Trophoblast cell (in vitro differentiated cells and primary cell): ENCODE measurements around the gene ZFP69B. TPM values are rescaled to one million over a fixed set of nuclear protein-coding genes. Genes with fewer than 3 reads are reported as not detected.
A peak's percentile ranks its signal among the peaks of the same experiment; 100 is the strongest.

Experiments used
- DNase-seq, 2 donors: peaks; one replicate each; pipeline ENCODE4 v3.0.0-alpha.2; 2016
- H2AFZ ChIP-seq: 2 replicates; pipeline ENCODE4 v1.6.1; 2013; ENCODE audit warnings: low read length, moderate library complexity, mild to moderate bottlenecking; ENCODE audit not compliant: insufficient read depth, poor library complexity
- H2AK5ac ChIP-seq: 2 replicates; pipeline ENCODE4 v1.6.1; 2013; ENCODE audit warnings: mild to moderate bottlenecking, low read length
- H2BK120ac ChIP-seq: 2 replicates; pipeline ENCODE4 v1.6.1; 2013; ENCODE audit warnings: low read length, mild to moderate bottlenecking, moderate library complexity; ENCODE audit not compliant: insufficient read depth, poor library complexity
- H2BK12ac ChIP-seq: 2 replicates; pipeline ENCODE4 v1.6.1; 2013; ENCODE audit warnings: mild to moderate bottlenecking, low read length, moderate library complexity
- H2BK5ac ChIP-seq: 2 replicates; pipeline ENCODE4 v1.6.1; 2013; ENCODE audit warnings: low read length, low read depth, moderate library complexity, mild to moderate bottlenecking; ENCODE audit not compliant: poor library complexity
- H3K14ac ChIP-seq: 2 replicates; pipeline ENCODE4 v1.6.1; 2013; ENCODE audit warnings: mild to moderate bottlenecking, low read length
- H3K18ac ChIP-seq: 2 replicates; pipeline ENCODE4 v1.6.1; 2013; ENCODE audit warnings: mild to moderate bottlenecking, low read length
- H3K23ac ChIP-seq: 2 replicates; pipeline ENCODE4 v1.6.1; 2013; ENCODE audit warnings: low read length
- H3K27ac ChIP-seq: 2 replicates; pipeline ENCODE4 v1.5.1; 2013; ENCODE audit warnings: low read depth, mild to moderate bottlenecking, inconsistent platforms, low read length, moderate library complexity
- H3K27me3 ChIP-seq: 2 replicates; pipeline ENCODE4 v1.6.1; 2013; ENCODE audit warnings: inconsistent platforms, mild to moderate bottlenecking, low read length, moderate library complexity; ENCODE audit not compliant: insufficient read depth
- H3K36me3 ChIP-seq, 2 experiments: 1 replicate in 1 of 2; 2 replicates in 1 of 2; pipeline ENCODE4 v1.6.1; 2013; ENCODE audit warnings: low read length in 2 of 2, mild to moderate bottlenecking in 2 of 2, moderate library complexity in 1 of 2; ENCODE audit not compliant: insufficient read depth in 2 of 2, control insufficient read depth in 1 of 2
- H3K4ac ChIP-seq: 2 replicates; pipeline ENCODE4 v1.6.1; 2013; ENCODE audit warnings: low read depth, mild to moderate bottlenecking, low read length, moderate library complexity
- H3K4me1 ChIP-seq, 2 experiments: 1 replicate in 1 of 2; 2 replicates in 1 of 2; pipeline ENCODE4 v1.6.1; 2013; ENCODE audit warnings: low read length in 2 of 2, mild to moderate bottlenecking in 2 of 2, moderate library complexity in 1 of 2; ENCODE audit not compliant: insufficient read depth in 2 of 2, control insufficient read depth in 1 of 2
- H3K4me2 ChIP-seq: 2 replicates; pipeline ENCODE4 v1.6.1; 2013; ENCODE audit warnings: inconsistent platforms, mild to moderate bottlenecking, low read length, moderate library complexity
- H3K4me3 ChIP-seq: 2 replicates; pipeline ENCODE4 v1.5.1; 2013; ENCODE audit warnings: mild to moderate bottlenecking, low read depth, low read length, inconsistent platforms
- H3K79me1 ChIP-seq: one replicate; pipeline ENCODE4 v1.6.1; 2013; ENCODE audit warnings: low read length
- H3K79me2 ChIP-seq: 2 replicates; pipeline ENCODE4 v1.6.1; 2013; ENCODE audit warnings: low read length, mild to moderate bottlenecking; ENCODE audit not compliant: control insufficient read depth, insufficient read depth, poor library complexity
- H3K9ac ChIP-seq: 2 replicates; pipeline ENCODE4 v1.6.1; 2013; ENCODE audit warnings: mild to moderate bottlenecking, low read length
- H3K9me3 ChIP-seq: 2 replicates; pipeline ENCODE4 v1.6.1; 2013; ENCODE audit warnings: low read depth, mild to moderate bottlenecking, control low read depth, inconsistent platforms, low read length; ENCODE audit not compliant: insufficient read depth
- H4K12ac ChIP-seq: 2 replicates; pipeline ENCODE4 v1.6.1; 2013; ENCODE audit warnings: low read depth, mild to moderate bottlenecking, low read length, moderate library complexity
- H4K8ac ChIP-seq: 2 replicates; pipeline ENCODE4 v1.6.1; 2013; ENCODE audit warnings: low read depth, mild to moderate bottlenecking, low read length, moderate library complexity
- H4K91ac ChIP-seq: one replicate; pipeline ENCODE4 v1.6.1; 2013; ENCODE audit warnings: low read depth, mild to moderate bottlenecking, low read length, moderate library complexity
- WGBS: extraction: QIAGEN DNeasy Blood & Tissue Kit; methylation state at CpG from one replicate; pipeline ENCODE4 v1.1.7; 2013; ENCODE audit warnings: missing lambda C conversion rate; ENCODE audit not compliant: insufficient read length, insufficient coverage; ENCODE audit errors: extremely low coverage; 5-methylcytosine and 5-hydroxymethylcytosine counted together
- polyA plus RNA-seq: library from polyadenylated mRNA; stranded (reverse); fragments of 200-250 nt; gene quantifications from 2 replicates; pipeline ENCODE4 v1.2.3, GENCODE V29; 2013

The ZFP69B gene
- polyA plus RNA-seq, result 1.7 and 1.8 TPM in 2 replicates

DNA sequence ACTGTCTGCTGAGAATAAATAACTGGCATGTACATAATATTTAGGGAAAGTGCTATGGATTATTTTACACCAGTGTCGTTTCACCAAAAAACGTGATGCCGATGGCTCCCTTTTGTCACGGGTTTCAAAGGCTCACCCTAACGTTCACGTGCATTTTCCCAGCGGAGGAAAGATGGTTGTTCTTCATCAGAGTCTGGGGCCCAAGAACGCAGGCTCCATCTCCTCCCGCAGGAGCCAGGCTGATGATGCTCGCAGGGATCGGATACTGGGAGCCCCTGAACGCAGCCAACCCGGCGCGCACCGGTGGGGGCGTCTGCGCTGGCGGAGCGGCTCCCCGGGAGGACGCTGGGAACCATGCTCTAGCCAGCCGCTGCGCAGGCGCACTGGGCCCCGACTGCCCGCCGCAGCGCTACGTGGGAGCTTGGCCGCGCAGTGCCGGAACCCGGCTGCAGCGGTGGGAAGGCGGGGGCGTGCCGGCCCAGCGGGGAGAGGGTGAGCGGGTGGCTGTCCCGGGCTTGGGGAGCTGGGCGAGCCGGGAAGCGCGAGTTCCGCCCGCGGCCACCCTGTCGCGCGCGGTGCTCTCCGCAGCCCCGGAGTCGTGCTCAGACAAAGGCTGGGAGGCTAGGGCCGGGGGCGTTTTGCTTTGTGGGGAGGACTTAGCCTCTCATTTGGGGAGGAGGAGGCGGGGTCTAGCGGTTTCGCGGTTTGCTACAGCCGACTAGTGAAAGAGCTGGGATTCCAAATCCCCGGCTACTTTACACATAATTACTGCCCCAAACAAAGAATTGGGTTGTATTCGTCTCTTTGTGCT, at the start of gene ZFP69B:
TSS of gene ZFP69B (plus strand) at position 793 of the 811 bp plus-strand sequence. CDS start 486 bp downstream, outside the sequence.
- peak within 1 kb of the TSS; percentile 100 for H2AFZ ChIP-seq
- DNase-seq, result peak; percentile 84 to 95
- peak within 1 kb of the TSS; percentile 77 for H3K4me3 ChIP-seq
- H3K9ac ChIP-seq, result peak within 1 kb of the TSS; percentile 16
- no peak within 1 kb of the TSS for H2BK12ac ChIP-seq
- peak within 1 kb of the TSS; percentile 81 for H2BK120ac ChIP-seq
- no peak within 1 kb of the TSS for H3K23ac ChIP-seq
- WGBS, result no CpG with 5 or more reads among the region's 64 CpGs
- peaks cover 1 to 2% of the 10 kb centered on the region in 2 experiments for H3K36me3 ChIP-seq
- peak within 1 kb of the TSS; percentile 64 for H2BK5ac ChIP-seq
- peak within 1 kb of the TSS; percentile 80 for H3K14ac ChIP-seq
- peak within 1 kb of the TSS; percentile 71 for H4K91ac ChIP-seq
- H3K27ac ChIP-seq, result peak within 1 kb of the TSS; percentile 30
- peaks cover 3% of the 10 kb centered on the region for H3K9me3 ChIP-seq
- peak within 1 kb of the TSS; percentile 34 for H3K18ac ChIP-seq
- H3K79me1 ChIP-seq, result peaks cover 5% of the 10 kb centered on the region
- H3K27me3 ChIP-seq, result no peaks in the 10 kb centered on the region
- peaks cover 7 to 8% of the 10 kb centered on the region in 2 experiments for H3K4me1 ChIP-seq
- H3K4me2 ChIP-seq, result peak within 1 kb of the TSS; percentile 55
- H3K4ac ChIP-seq, result peak within 1 kb of the TSS; percentile 67
- peak within 1 kb of the TSS; percentile 97 for H4K12ac ChIP-seq
- H4K8ac ChIP-seq, result peak within 1 kb of the TSS; percentile 97
- peaks cover 2% of the 10 kb centered on the region for H3K79me2 ChIP-seq
- no peak within 1 kb of the TSS for H2AK5ac ChIP-seq

DNA sequence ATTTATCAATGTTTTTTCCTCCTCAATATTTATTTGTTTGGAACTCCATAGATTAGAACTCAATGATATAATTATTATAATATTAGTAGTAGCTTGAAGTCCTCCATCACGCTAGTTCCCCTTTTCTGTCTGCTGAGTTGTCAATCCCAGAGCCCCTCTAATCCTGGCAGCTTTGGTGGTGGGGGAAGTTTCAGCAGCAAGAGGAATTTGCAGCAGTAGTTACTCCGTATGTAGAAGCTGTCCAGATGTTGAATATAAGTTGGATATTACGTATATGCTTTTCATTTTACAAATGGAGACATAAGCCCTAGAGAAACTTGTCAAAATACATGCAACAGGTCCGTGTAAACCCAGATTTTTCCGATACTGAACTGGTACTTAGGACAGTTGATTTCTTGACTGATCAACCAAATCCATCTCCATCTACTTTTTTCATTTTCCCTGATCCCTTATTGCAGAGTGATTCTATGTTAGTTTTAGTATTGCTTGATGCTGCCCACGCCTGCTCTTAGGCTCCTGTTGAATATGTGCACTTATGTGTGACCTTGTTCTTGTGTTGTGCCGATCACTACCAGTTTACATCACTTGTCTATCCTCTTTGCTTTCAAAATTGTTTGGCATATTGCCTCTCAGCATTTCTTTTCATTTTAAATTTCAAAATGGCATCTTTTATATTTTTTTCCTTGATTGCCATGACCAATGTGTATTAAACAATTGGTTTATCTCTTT, 48.6 kb upstream of the ZFP69B start:
- no peak overlapping the region for H2BK12ac ChIP-seq
- no peak overlapping the region for H2BK120ac ChIP-seq
- H3K79me2 ChIP-seq, result no peaks in the 10 kb centered on the region
- H3K79me1 ChIP-seq, result no peaks in the 10 kb centered on the region
- no peak overlapping the region for H4K12ac ChIP-seq
- DNase-seq, result no peak
- H3K14ac ChIP-seq, result no peak overlapping the region
- H3K18ac ChIP-seq, result no peak overlapping the region
- no peak overlapping the region for H2BK5ac ChIP-seq
- H3K27me3 ChIP-seq, result no peaks in the 10 kb centered on the region
- H3K23ac ChIP-seq, result no peak overlapping the region
- H4K8ac ChIP-seq, result no peak overlapping the region
- no peaks in the 10 kb centered on the region for H3K4me1 ChIP-seq
- no peak overlapping the region for H3K27ac ChIP-seq
- WGBS, result no CpG with 5 or more reads among the region's 7 CpGs
- no peak overlapping the region for H3K9ac ChIP-seq
- no peak overlapping the region for H3K4ac ChIP-seq
- H3K9me3 ChIP-seq, result no peaks in the 10 kb centered on the region
- H2AK5ac ChIP-seq, result no peak overlapping the region
- no peaks in the 10 kb centered on the region for H3K36me3 ChIP-seq
- H3K4me2 ChIP-seq, result no peak overlapping the region
- H3K4me3 ChIP-seq, result no peak overlapping the region
- no peak overlapping the region for H2AFZ ChIP-seq
- H4K91ac ChIP-seq, result no peak overlapping the region

GRCh38 chr1:40404670-40405462, 45.4 kb upstream of the ZFP69B start:
- no CpG with 5 or more reads among the region's 11 CpGs for WGBS

GRCh38 chr1:40405812-40406211, 44.5 kb upstream of the ZFP69B start:
- H3K4ac ChIP-seq, result no peak overlapping the region
- H4K8ac ChIP-seq, result no peak overlapping the region
- no peak overlapping the region for H3K14ac ChIP-seq
- no peaks in the 10 kb centered on the region for H3K9me3 ChIP-seq
- no peak overlapping the region for H2BK120ac ChIP-seq
- no peaks in the 10 kb centered on the region for H3K4me1 ChIP-seq
- H3K79me1 ChIP-seq, result no peaks in the 10 kb centered on the region
- H2BK12ac ChIP-seq, result no peak overlapping the region
- no peak overlapping the region for H3K27ac ChIP-seq
- no CpG with 5 or more reads among the region's 4 CpGs for WGBS
- no peak overlapping the region for H3K4me2 ChIP-seq
- H3K18ac ChIP-seq, result no peak overlapping the region
- no peak overlapping the region for H3K4me3 ChIP-seq
- no peak overlapping the region for H4K12ac ChIP-seq
- no peak for DNase-seq
- no peak overlapping the region for H2BK5ac ChIP-seq
- no peaks in the 10 kb centered on the region for H3K79me2 ChIP-seq
- no peak overlapping the region for H2AK5ac ChIP-seq
- H3K23ac ChIP-seq, result no peak overlapping the region
- H3K9ac ChIP-seq, result no peak overlapping the region
- H3K36me3 ChIP-seq, result no peaks in the 10 kb centered on the region
- no peak overlapping the region for H4K91ac ChIP-seq
- no peaks in the 10 kb centered on the region for H3K27me3 ChIP-seq
- no peak overlapping the region for H2AFZ ChIP-seq

More at GRCh38 chr1:40404670-40405462, 45.4 kb upstream of the ZFP69B start:
- no peaks in the 10 kb centered on the region for H3K79me1 ChIP-seq
- peak; percentile 8 to 78 for DNase-seq
- no peak overlapping the region for H3K23ac ChIP-seq
- no peak overlapping the region for H2BK120ac ChIP-seq
- H3K14ac ChIP-seq, result no peak overlapping the region
- no peak overlapping the region for H3K18ac ChIP-seq
- H3K79me2 ChIP-seq, result no peaks in the 10 kb centered on the region
- H3K4me2 ChIP-seq, result no peak overlapping the region
- H3K4me1 ChIP-seq, result no peaks in the 10 kb centered on the region
- H2AFZ ChIP-seq, result no peak overlapping the region
- H3K9ac ChIP-seq, result no peak overlapping the region
- no peak overlapping the region for H4K12ac ChIP-seq
- no peak overlapping the region for H2BK5ac ChIP-seq
- H3K4me3 ChIP-seq, result no peak overlapping the region
- H2BK12ac ChIP-seq, result no peak overlapping the region
- H3K9me3 ChIP-seq, result no peaks in the 10 kb centered on the region
- H4K8ac ChIP-seq, result no peak overlapping the region
- H3K27me3 ChIP-seq, result no peaks in the 10 kb centered on the region
- no peak overlapping the region for H3K27ac ChIP-seq
- no peaks in the 10 kb centered on the region for H3K36me3 ChIP-seq
- H2AK5ac ChIP-seq, result no peak overlapping the region
- H3K4ac ChIP-seq, result no peak overlapping the region
- no peak overlapping the region for H4K91ac ChIP-seq
